MM.1S (cell line): Measurements from ENCODE around the gene MAGI2.

ENCODE experiments used
- DNase-seq: peaks from one replicate; pipeline ENCODE4 v3.0.0-alpha.2; 2015
- H2AFZ ChIP-seq: fragments of 300-600 bp; sonication (generic); 2 replicates; pipeline ENCODE4 v1.6.0; 2016; ENCODE audit warnings: antibody characterized with exemption, low read length
- H3F3A ChIP-seq: fragments of 300-600 bp; sonication (generic); 2 replicates; pipeline ENCODE4 v1.6.1; 2016; ENCODE audit warnings: mild to moderate bottlenecking, antibody characterized with exemption, low read length, moderate library complexity, mixed read lengths; ENCODE audit not compliant: insufficient read depth
- H3K27ac ChIP-seq: fragments of 300-600 bp; sonication (generic); 2 replicates; pipeline ENCODE4 v1.5.1; 2016; ENCODE audit warnings: mild to moderate bottlenecking, low read length
- H3K27me3 ChIP-seq: fragments of 300-600 bp; sonication (generic); replicated peaks from 2 replicates; pipeline ENCODE4 v1.6.0; 2016; ENCODE audit warnings: low read length; ENCODE audit not compliant: insufficient read depth
- H3K36me3 ChIP-seq: fragments of 300-600 bp; sonication (generic); replicated peaks from 2 replicates; pipeline ENCODE4 v1.6.1; 2016; ENCODE audit warnings: mild to moderate bottlenecking, low read length, mixed read lengths; ENCODE audit not compliant: insufficient read depth
- H3K4me1 ChIP-seq: fragments of 300-600 bp; sonication (generic); 2 replicates; pipeline ENCODE4 v1.6.1; 2016; ENCODE audit warnings: low read length, mixed read lengths
- H3K4me2 ChIP-seq: fragments of 300-600 bp; sonication (generic); 2 replicates; pipeline ENCODE4 v1.6.0; 2016; ENCODE audit warnings: low read depth, low read length
- H3K4me3 ChIP-seq: fragments of 300-600 bp; sonication (generic); 2 replicates; pipeline ENCODE4 v1.5.1; 2016; ENCODE audit warnings: low read length, mixed read lengths
- H3K79me2 ChIP-seq: fragments of 300-600 bp; sonication (generic); 2 replicates; pipeline ENCODE4 v1.6.1; 2016; ENCODE audit warnings: mixed run types, low read length, mixed read lengths
- H3K9ac ChIP-seq: fragments of 300-600 bp; sonication (generic); 2 replicates; pipeline ENCODE4 v1.6.1; 2016; ENCODE audit warnings: low read length, mixed read lengths
- H3K9me2 ChIP-seq: fragments of 300-600 bp; sonication (generic); replicated peaks from 2 replicates; pipeline ENCODE4 v1.6.1; 2016; ENCODE audit warnings: mild to moderate bottlenecking, low read length, mixed read lengths; ENCODE audit not compliant: insufficient read depth
- H3K9me3 ChIP-seq: fragments of 300-600 bp; sonication (generic); replicated peaks from 2 replicates; pipeline ENCODE4 v1.6.1; 2016; ENCODE audit warnings: mild to moderate bottlenecking, low read length, mixed read lengths; ENCODE audit not compliant: insufficient read depth
- H4K20me1 ChIP-seq: fragments of 300-600 bp; sonication (generic); 2 replicates; pipeline ENCODE4 v1.6.1; 2016; ENCODE audit warnings: mild to moderate bottlenecking, low read length, moderate library complexity, mixed read lengths; ENCODE audit not compliant: insufficient read depth
- CTCF ChIP-seq: fragments of 300-600 bp; sonication (generic); IDR thresholded peaks from 2 replicates; pipeline ENCODE4 v1.5.1; 2016; ENCODE audit warnings: antibody characterized with exemption, low read length, mixed read lengths
- EZH2 ChIP-seq: fragments of 300-600 bp; sonication (generic); optimal IDR thresholded peaks from 2 replicates; pipeline ENCODE3; 2017; ENCODE audit warnings: low read depth, mild to moderate bottlenecking, antibody characterized with exemption, low read length, mixed read lengths
- EZH2phosphoT487 ChIP-seq: fragments of 300-600 bp; sonication (generic); IDR thresholded peaks from 2 replicates; pipeline ENCODE4 v1.6.1; 2018; ENCODE audit warnings: antibody characterized with exemption, low read length

Gene MAGI2

GRCh38 chr7:79176859-79177477, 276.5 kb downstream of the MAGI2 start:
- peak; percentile 58 for DNase-seq
- no peak overlapping the region for H3K4me2 ChIP-seq

GRCh38 chr7:79175374-79175773, 278.1 kb downstream of the MAGI2 start:
- TF ChIP-seq EZH2phosphoT487 (no peak), EZH2 (no peak), CTCF (no peak)
- Histone ChIP-seq H3K36me3 (no peaks in the 10 kb centered on the region), H2AFZ (no peak overlapping the region), H3K27ac (no peak overlapping the region), H3K9me3 (no peaks in the 10 kb centered on the region), H3K4me2 (no peak overlapping the region), H3K9ac (no peak overlapping the region), H3K4me1 (no peaks in the 10 kb centered on the region), H4K20me1 (no peaks in the 10 kb centered on the region), H3F3A (no peaks in the 10 kb centered on the region), H3K4me3 (no peak overlapping the region), H3K79me2 (no peaks in the 10 kb centered on the region), H3K9me2 (no peaks in the 10 kb centered on the region), H3K27me3 (no peaks in the 10 kb centered on the region)
- no peak for DNase-seq

More at GRCh38 chr7:79176859-79177477, 276.5 kb downstream of the MAGI2 start:
- H3K9me2 ChIP-seq, result no peaks in the 10 kb centered on the region
- no peaks in the 10 kb centered on the region for H3K36me3 ChIP-seq
- H3K4me3 ChIP-seq, result no peak overlapping the region
- no peaks in the 10 kb centered on the region for H3K27me3 ChIP-seq
- no peak overlapping the region for H3K27ac ChIP-seq
- H3F3A ChIP-seq, result no peaks in the 10 kb centered on the region
- no peaks in the 10 kb centered on the region for H3K9me3 ChIP-seq
- no peak overlapping the region for H2AFZ ChIP-seq
- no peaks in the 10 kb centered on the region for H4K20me1 ChIP-seq
- no peak for TF ChIP-seq EZH2
- TF ChIP-seq CTCF, result peak; percentile 68
- H3K9ac ChIP-seq, result no peak overlapping the region
- H3K79me2 ChIP-seq, result no peaks in the 10 kb centered on the region
- no peaks in the 10 kb centered on the region for H3K4me1 ChIP-seq

- H3K79me2 ChIP-seq, result no peaks in the 10 kb centered on the region
- H3K9me3 ChIP-seq, result no peaks in the 10 kb centered on the region
- H3K4me1 ChIP-seq, result no peaks in the 10 kb centered on the region
- no peak for DNase-seq
- H3K9ac ChIP-seq, result no peak overlapping the region
- H3K9me2 ChIP-seq, result no peaks in the 10 kb centered on the region
- H3K27me3 ChIP-seq, result no peaks in the 10 kb centered on the region
- H3F3A ChIP-seq, result no peaks in the 10 kb centered on the region
- H3K36me3 ChIP-seq, result no peaks in the 10 kb centered on the region
- no peaks in the 10 kb centered on the region for H4K20me1 ChIP-seq
- no peak overlapping the region for H2AFZ ChIP-seq
- no peak overlapping the region for H3K4me3 ChIP-seq
- no peak overlapping the region for H3K4me2 ChIP-seq
- H3K27ac ChIP-seq, result no peak overlapping the region
- TF ChIP-seq EZH2 (no peak), EZH2phosphoT487 (no peak), CTCF (no peak)
Measured at GRCh38 chr7:79165225-79165624, 288.2 kb downstream of the MAGI2 start.
